Femur (tissue), 1 donor: ENCODE results near the gene RRAGD.
"Not testable (repeated sequence)": the region's sequence is repeated elsewhere in the genome, so short reads cannot be mapped to it uniquely, and the experiment has no call there.

ENCODE experiments used
- DNase-seq: peaks from one replicate; pipeline ENCODE4 v3.0.0-alpha.2; 2017

Gene RRAGD

GRCh38 chr6:89410788-89411144 is 1.3 kb downstream of the RRAGD start:
- no peak for DNase-seq

GRCh38 chr6:89410231-89410761 is 1.8 kb downstream of the RRAGD start:
- no peak for DNase-seq

- DNase-seq, result no peak
These were observed 2.5 kb downstream of the RRAGD start for GRCh38 chr6:89409461-89410035.

GRCh38 chr6:89406141-89406540 is 5.9 kb downstream of the RRAGD start:
- DNase-seq, result no peak

GRCh38 chr6:89404512-89404911 is 7.6 kb downstream of the RRAGD start:
- DNase-seq, result no peak

GRCh38 chr6:89402776-89403175 is 9.3 kb downstream of the RRAGD start:
- no peak for DNase-seq

GRCh38 chr6:89400912-89401399 is 11.1 kb downstream of the RRAGD start:
- no peak for DNase-seq

- DNase-seq, result no peak
These were observed 12.0 kb downstream of the RRAGD start for GRCh38 chr6:89400050-89400449.

- DNase-seq, result no peak
These were observed 13.1 kb downstream of the RRAGD start for GRCh38 chr6:89398762-89399525.

GRCh38 chr6:89397884-89398283 is 14.2 kb downstream of the RRAGD start:
- DNase-seq, result not testable (repeated sequence)

- DNase-seq, result no peak
These were observed 18.4 kb downstream of the RRAGD start for GRCh38 chr6:89393659-89394058.

GRCh38 chr6:89392823-89393222 is 19.2 kb downstream of the RRAGD start:
- DNase-seq, result no peak

- DNase-seq, result no peak
These were observed 23.2 kb downstream of the RRAGD start for GRCh38 chr6:89388846-89389245.

GRCh38 chr6:89387516-89388201 is 24.4 kb downstream of the RRAGD start:
- no peak for DNase-seq

- DNase-seq, result no peak
These were observed 25.1 kb downstream of the RRAGD start for GRCh38 chr6:89386917-89387491.

GRCh38 chr6:89385846-89386245 is 26.2 kb downstream of the RRAGD start:
- no peak for DNase-seq

GRCh38 chr6:89385156-89385667 is 26.9 kb downstream of the RRAGD start:
- DNase-seq, result peak; percentile 55

GRCh38 chr6:89381031-89381430 is 31.0 kb downstream of the RRAGD start:
- no peak for DNase-seq

GRCh38 chr6:89379281-89379680 is 32.8 kb downstream of the RRAGD start:
- DNase-seq, result no peak

- no peak for DNase-seq
These were observed 33.4 kb downstream of the RRAGD start for GRCh38 chr6:89378628-89379027.

GRCh38 chr6:89375427-89376267 is 36.4 kb downstream of the RRAGD start:
- peak; percentile 66 for DNase-seq

- DNase-seq, result no peak
These were observed 39.6 kb downstream of the RRAGD start for GRCh38 chr6:89372506-89372901.
